Measurements from ENCODE around the gene KCNQ4.

Gene KCNQ4

GRCh38 chr1:40783001-40783905, at the start of gene KCNQ4:
Gene KCNQ4 (plus strand): TSS chr1:40783787. CDS start chr1:40784094, 307 bp downstream.
- DNase-seq, result peak; percentile 25

GRCh38 chr1:40734882-40735628, 48.5 kb upstream of the KCNQ4 start:
- no peak for DNase-seq

GRCh38 chr1:40736085-40736531, 47.5 kb upstream of the KCNQ4 start:
- DNase-seq, result no peak

GRCh38 chr1:40738831-40739230, 44.8 kb upstream of the KCNQ4 start:
- DNase-seq, result no peak

GRCh38 chr1:40739455-40740008, 44.1 kb upstream of the KCNQ4 start:
- no peak for DNase-seq

GRCh38 chr1:40740039-40740996, 43.3 kb upstream of the KCNQ4 start:
- no peak for DNase-seq

GRCh38 chr1:40740997-40741736, 42.4 kb upstream of the KCNQ4 start:
- DNase-seq, result no peak

- no peak for DNase-seq
Observed at GRCh38 chr1:40742363-40743061, 41.1 kb upstream of the KCNQ4 start.

GRCh38 chr1:40743452-40743851, 40.1 kb upstream of the KCNQ4 start:
- DNase-seq, result no peak

GRCh38 chr1:40743860-40744259, 39.7 kb upstream of the KCNQ4 start:
- no peak for DNase-seq

GRCh38 chr1:40745176-40745575, 38.4 kb upstream of the KCNQ4 start:
- DNase-seq, result no peak

- DNase-seq, result no peak
Observed at GRCh38 chr1:40746344-40747090, 37.1 kb upstream of the KCNQ4 start.

- DNase-seq, result no peak
Observed at GRCh38 chr1:40748841-40749718, 34.5 kb upstream of the KCNQ4 start.

- DNase-seq, result no peak
Observed at GRCh38 chr1:40749817-40750216, 33.8 kb upstream of the KCNQ4 start.

GRCh38 chr1:40750451-40750908, 33.1 kb upstream of the KCNQ4 start:
- no peak for DNase-seq

- DNase-seq, result no peak
Observed at GRCh38 chr1:40751802-40752201, 31.8 kb upstream of the KCNQ4 start.

- DNase-seq, result no peak
Observed at GRCh38 chr1:40753142-40753882, 30.3 kb upstream of the KCNQ4 start.

GRCh38 chr1:40754201-40754600, 29.4 kb upstream of the KCNQ4 start:
- no peak for DNase-seq

Measured in DMS79 (cell line).